Neuron (in vitro differentiated cells): ENCODE results near the gene HMX1.

Experiments
- H2AFZ ChIP-seq: one replicate; pipeline ENCODE4 v1.6.1; 2013; ENCODE audit warnings: low read depth, mild to moderate bottlenecking, inconsistent platforms, low read length, moderate library complexity
- H3K27me3 ChIP-seq: one replicate; pipeline ENCODE4 v1.6.1; 2013; ENCODE audit warnings: low read length; ENCODE audit not compliant: insufficient read depth
- H3K36me3 ChIP-seq: one replicate; pipeline ENCODE4 v1.6.1; 2013; ENCODE audit warnings: low read length; ENCODE audit not compliant: insufficient read depth
- H3K4me1 ChIP-seq: one replicate; pipeline ENCODE4 v1.6.1; 2013; ENCODE audit warnings: low read length; ENCODE audit not compliant: insufficient read depth
- H3K4me3 ChIP-seq: 2 replicates; pipeline ENCODE4 v1.5.1; 2013; ENCODE audit warnings: mild to moderate bottlenecking, low read length, moderate library complexity
- H3K9me3 ChIP-seq: one replicate; pipeline ENCODE4 v1.6.1; 2013; ENCODE audit warnings: low read length

The HMX1 gene

GRCh38 chr4:8829584-8829983, 42.1 kb downstream of the HMX1 start:
- no peak overlapping the region for H3K4me3 ChIP-seq
- no peaks in the 10 kb centered on the region for H3K4me1 ChIP-seq
- H2AFZ ChIP-seq, result no peak overlapping the region
- H3K27me3 ChIP-seq, result peaks cover 2% of the 10 kb centered on the region
- H3K9me3 ChIP-seq, result no peaks in the 10 kb centered on the region
- no peaks in the 10 kb centered on the region for H3K36me3 ChIP-seq

GRCh38 chr4:8828869-8829268, 42.8 kb downstream of the HMX1 start:
- peaks cover 2% of the 10 kb centered on the region for H3K27me3 ChIP-seq
- H3K4me1 ChIP-seq, result no peaks in the 10 kb centered on the region
- no peaks in the 10 kb centered on the region for H3K9me3 ChIP-seq
- no peak overlapping the region for H3K4me3 ChIP-seq
- H3K36me3 ChIP-seq, result no peaks in the 10 kb centered on the region
- H2AFZ ChIP-seq, result no peak overlapping the region

- no peak overlapping the region for H2AFZ ChIP-seq
- H3K36me3 ChIP-seq, result no peaks in the 10 kb centered on the region
- H3K9me3 ChIP-seq, result no peaks in the 10 kb centered on the region
- no peaks in the 10 kb centered on the region for H3K27me3 ChIP-seq
- H3K4me3 ChIP-seq, result no peak overlapping the region
- H3K4me1 ChIP-seq, result no peaks in the 10 kb centered on the region
Observed at GRCh38 chr4:8821151-8821950, 50.3 kb downstream of the HMX1 start.

GRCh38 chr4:8820178-8821102, 51.2 kb downstream of the HMX1 start:
- Histone ChIP-seq H2AFZ (no peak overlapping the region), H3K27me3 (no peaks in the 10 kb centered on the region), H3K4me1 (no peaks in the 10 kb centered on the region), H3K36me3 (no peaks in the 10 kb centered on the region), H3K4me3 (no peak overlapping the region), H3K9me3 (no peaks in the 10 kb centered on the region)

- no peaks in the 10 kb centered on the region for H3K36me3 ChIP-seq
- H2AFZ ChIP-seq, result no peak overlapping the region
Observed at GRCh38 chr4:8819473-8820177, 52.0 kb downstream of the HMX1 start.

GRCh38 chr4:8819019-8819418, 52.6 kb downstream of the HMX1 start:
- no peak overlapping the region for H3K4me3 ChIP-seq
- no peaks in the 10 kb centered on the region for H3K9me3 ChIP-seq
- no peaks in the 10 kb centered on the region for H3K4me1 ChIP-seq
- H2AFZ ChIP-seq, result no peak overlapping the region
- H3K36me3 ChIP-seq, result no peaks in the 10 kb centered on the region
- H3K27me3 ChIP-seq, result no peaks in the 10 kb centered on the region

More at GRCh38 chr4:8819473-8820177, 52.0 kb downstream of the HMX1 start:
- H3K4me1 ChIP-seq, result no peaks in the 10 kb centered on the region
- no peaks in the 10 kb centered on the region for H3K27me3 ChIP-seq
- no peaks in the 10 kb centered on the region for H3K9me3 ChIP-seq
- H3K4me3 ChIP-seq, result no peak overlapping the region

- no peak overlapping the region for H2AFZ ChIP-seq
- no peaks in the 10 kb centered on the region for H3K27me3 ChIP-seq
Observed at GRCh38 chr4:8818063-8818881, 53.4 kb downstream of the HMX1 start.

GRCh38 chr4:8817813-8818062, 53.9 kb downstream of the HMX1 start:
- H3K4me3 ChIP-seq, result no peak overlapping the region
- H3K9me3 ChIP-seq, result no peaks in the 10 kb centered on the region
- no peak overlapping the region for H2AFZ ChIP-seq
- no peaks in the 10 kb centered on the region for H3K36me3 ChIP-seq
- H3K4me1 ChIP-seq, result no peaks in the 10 kb centered on the region
- no peaks in the 10 kb centered on the region for H3K27me3 ChIP-seq

More at GRCh38 chr4:8818063-8818881, 53.4 kb downstream of the HMX1 start:
- Histone ChIP-seq H3K4me1 (no peaks in the 10 kb centered on the region), H3K36me3 (no peaks in the 10 kb centered on the region), H3K9me3 (no peaks in the 10 kb centered on the region), H3K4me3 (no peak overlapping the region)

GRCh38 chr4:8817096-8817812, 54.4 kb downstream of the HMX1 start:
- Histone ChIP-seq H3K9me3 (no peaks in the 10 kb centered on the region), H3K27me3 (no peaks in the 10 kb centered on the region), H3K36me3 (no peaks in the 10 kb centered on the region), H3K4me1 (no peaks in the 10 kb centered on the region), H3K4me3 (no peak overlapping the region), H2AFZ (no peak overlapping the region)
